Lower leg skin (tissue), 4 donors: Measurements from ENCODE around the gene PCSK5. TPM values are rescaled to one million over a fixed set of nuclear protein-coding genes. Genes with fewer than 3 reads are reported as not detected.

Experiments
- DNase-seq, 2 donors: peaks; one replicate each; pipeline ENCODE4 v3.0.0-alpha.2; 2019; ENCODE audit warnings: low spot score in 2 of 2
- H3K4me3 ChIP-seq: fragments of 200-600 bp; sonication (generic); 2 replicates; pipeline ENCODE4 v1.5.1; 2017; ENCODE audit warnings: mild to moderate bottlenecking, low read depth; ENCODE audit not compliant: poor library complexity, severe bottlenecking
- CTCF ChIP-seq, 3 donors: fragments of 450-650 bp; IDR thresholded peaks; one replicate each; pipeline ENCODE4 v1.5.1; 2016; ENCODE audit warnings: antibody characterized with exemption in 3 of 3, mild to moderate bottlenecking in 3 of 3, moderate library complexity in 2 of 3
- POLR2A ChIP-seq, 2 donors: fragments of 450-650 bp; IDR thresholded peaks; one replicate each; pipeline ENCODE4 v1.6.1; 2016 to 2017; ENCODE audit warnings: antibody characterized with exemption in 2 of 2, mild to moderate bottlenecking in 1 of 2, moderate library complexity in 1 of 2
- WGBS, 2 donors: methylation state at CpG; one replicate each; pipeline ENCODE4 v1.1.5; 2018; 5-methylcytosine and 5-hydroxymethylcytosine counted together
- intact Hi-C: fragments of 100-400 bp; cut with DNase I; formaldehyde crosslinking; loops from one replicate; pipeline ENCODE4 v1.15.0; 2023; ENCODE audit warnings: low total_unique reads
- total RNA-seq, 4 donors: library from RNA; depleted of rRNA; stranded (reverse); fragments of >200 nt; gene quantifications; one replicate each; pipeline ENCODE4 v1.1.0, GENCODE V29; 2016

Gene PCSK5
- total RNA-seq, 4 donors from 2014 or later = 6.4 to 10.8 (median 9.7) TPM

DNA sequence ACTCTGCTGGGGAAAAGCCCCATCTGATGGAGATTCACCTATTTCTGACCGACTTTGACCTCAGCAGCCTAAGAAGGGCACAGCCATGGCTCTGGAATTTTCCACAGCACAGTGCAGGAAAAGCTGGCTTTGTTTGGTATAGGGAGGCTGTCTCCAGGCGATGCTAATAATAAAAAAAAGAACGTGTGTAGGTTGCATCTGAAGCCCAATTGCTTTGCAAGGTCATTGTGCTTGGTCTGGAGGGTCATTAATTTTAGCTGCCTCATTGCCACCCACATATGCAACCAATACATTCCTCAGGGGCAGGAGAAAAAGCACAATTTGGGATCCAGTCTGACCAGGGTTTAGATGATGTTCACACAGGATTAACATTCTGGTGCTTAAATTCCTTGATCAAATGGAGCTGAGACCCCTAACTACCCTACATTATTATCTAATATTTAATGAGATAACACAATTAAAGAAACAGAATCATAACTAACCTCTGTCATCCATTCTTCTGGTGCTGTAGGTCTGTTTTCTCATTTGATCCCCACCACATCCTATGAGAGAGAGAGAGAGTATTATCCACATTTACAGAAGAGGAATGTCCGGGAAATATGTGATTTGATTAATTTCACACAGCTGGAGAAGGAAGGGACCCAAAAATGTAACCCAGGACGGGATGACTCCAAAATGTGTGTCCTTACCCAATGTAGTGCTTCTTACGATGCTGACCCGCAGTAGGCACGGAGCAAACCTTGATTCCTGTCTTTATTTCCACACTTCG lies 327.8 kb downstream of the PCSK5 start:
- intact Hi-C loops = no loop called here
- WGBS, 2 donors = 75 to 79% methylated on average over 9 of the region's 9 CpGs
- no peak overlapping the region for H3K4me3 ChIP-seq
- DNase-seq = no peak
- no peak for TF ChIP-seq CTCF (IDR thresholded peaks at IDR 0.05)
- TF ChIP-seq POLR2A (IDR thresholded peaks at IDR 0.05) = no peak

DNA sequence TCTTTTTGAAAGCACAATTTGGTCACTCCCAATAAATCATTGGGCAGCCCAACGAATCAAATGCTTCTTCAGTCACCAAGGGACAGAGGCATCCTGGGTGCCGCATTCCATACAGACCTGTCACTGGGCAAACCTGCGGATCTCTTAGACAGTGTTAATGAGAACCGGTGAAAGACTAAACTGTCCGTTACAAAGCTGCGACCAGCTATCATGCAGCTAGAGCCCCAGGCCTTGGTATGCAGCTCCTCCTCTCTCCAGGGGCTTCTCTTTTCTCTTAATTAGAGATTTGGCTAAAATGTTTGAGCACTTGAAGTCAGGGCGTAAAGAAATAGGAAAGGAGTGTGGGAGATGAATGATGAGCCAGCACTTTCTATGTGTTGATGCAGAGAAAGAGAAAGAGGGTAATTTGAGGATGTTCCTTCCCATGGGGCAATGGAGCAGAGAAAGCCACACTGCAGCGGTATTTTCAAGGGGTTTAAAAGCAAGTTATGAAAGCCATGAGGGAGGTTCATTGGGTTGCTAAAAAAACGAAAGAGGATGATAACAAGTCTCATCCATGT lies 328.5 kb downstream of the PCSK5 start:
- no peak overlapping the region for H3K4me3 ChIP-seq
- no peak for TF ChIP-seq CTCF (IDR thresholded peaks at IDR 0.05)
- 83 to 85% methylated on average over 9 of the region's 9 CpGs for WGBS, 2 donors
- DNase-seq = no peak
- intact Hi-C loops = no loop called here

- no peak overlapping the region for H3K4me3 ChIP-seq
- no peak for DNase-seq
- intact Hi-C loops = no loop called here
- WGBS, 2 donors = 77 to 89% methylated on average over 11 of the region's 11 CpGs
- TF ChIP-seq CTCF (IDR thresholded peaks at IDR 0.05) (no peak), POLR2A (IDR thresholded peaks at IDR 0.05) (no peak)
Measured at GRCh38 chr9:76219560-76220151, 329.2 kb downstream of the PCSK5 start.

GRCh38 chr9:76221423-76221822 lies 330.9 kb downstream of the PCSK5 start:
- TF ChIP-seq POLR2A (IDR thresholded peaks at IDR 0.05) (no peak), CTCF (IDR thresholded peaks at IDR 0.05) (no peak)
- intact Hi-C loops = no loop called here

GRCh38 chr9:76223749-76224340 lies 333.4 kb downstream of the PCSK5 start:
- intact Hi-C loops = no loop called here
- WGBS, 2 donors = 19 to 32% methylated on average over 3 of the region's 3 CpGs
- H3K4me3 ChIP-seq = no peak overlapping the region
- TF ChIP-seq POLR2A (IDR thresholded peaks at IDR 0.05) = no peak
- TF ChIP-seq CTCF (IDR thresholded peaks at IDR 0.05) = no peak
- DNase-seq = no peak

More at GRCh38 chr9:76221423-76221822, 330.9 kb downstream of the PCSK5 start:
- WGBS, 2 donors = 66 to 70% methylated on average over 6 of the region's 6 CpGs
- DNase-seq = no peak
- H3K4me3 ChIP-seq = no peak overlapping the region
